WERI-Rb-1 (cell line): Measurements from ENCODE around the gene OR11H6.
"Not testable (repeated sequence)": the region's sequence is repeated elsewhere in the genome, so short reads cannot be mapped to it uniquely, and the experiment has no call there.

Experiments
- DNase-seq: peaks from one replicate; pipeline ENCODE4 v3.0.0-alpha.2; 2020
- H3K27ac ChIP-seq: fragments of 250-450 bp; sonication (Bioruptor Pico); 2 replicates; pipeline ENCODE4 v1.5.1; 2020; ENCODE audit warnings: mild to moderate bottlenecking, moderate library complexity
- H3K27me3 ChIP-seq: fragments of 250-450 bp; sonication (Bioruptor Pico); 2 replicates; pipeline ENCODE4 v1.5.1; 2021; ENCODE audit warnings: mild to moderate bottlenecking, low read depth, moderate library complexity; ENCODE audit not compliant: insufficient read depth, severe bottlenecking
- H3K36me3 ChIP-seq: fragments of 250-450 bp; sonication (Bioruptor Pico); 2 replicates; pipeline ENCODE4 v1.5.1; 2020; ENCODE audit warnings: mild to moderate bottlenecking, moderate library complexity
- H3K4me3 ChIP-seq: 2 replicates; pipeline ENCODE4 v1.5.1; 2011; ENCODE audit warnings: low read depth, mild to moderate bottlenecking, control low read depth, low read length
- H3K9me3 ChIP-seq: fragments of 250-450 bp; sonication (Bioruptor Pico); 2 replicates; pipeline ENCODE4 v1.5.1; 2021; ENCODE audit warnings: mild to moderate bottlenecking, moderate library complexity; ENCODE audit not compliant: severe bottlenecking
- TF ChIP-seq, protein P1 (sequence below): IDR thresholded peaks from 2 replicates; pipeline ENCODE4 v1.5.1; 2011; ENCODE audit warnings: low read depth, mild to moderate bottlenecking, control low read depth, inconsistent platforms, low read length

The OR11H6 gene

DNA sequence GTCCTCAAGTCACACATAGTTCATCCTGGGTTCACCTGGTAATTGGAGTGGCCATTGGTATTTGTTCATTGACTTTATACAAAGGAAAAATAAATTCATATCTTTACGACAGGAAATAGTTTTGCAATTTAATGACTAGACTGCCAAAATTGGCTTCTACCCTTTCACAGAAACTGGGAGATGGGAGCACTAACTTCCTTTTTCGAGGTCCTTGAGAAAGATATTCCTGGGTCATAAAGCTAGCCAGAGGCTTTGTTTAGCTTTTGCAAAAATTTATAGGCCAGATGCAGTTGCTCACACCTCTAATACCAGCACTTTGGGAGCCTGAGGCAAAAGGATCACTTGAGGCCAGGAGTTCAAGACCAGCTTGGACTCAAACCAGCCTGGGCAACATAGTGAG is 43.0 kb upstream of the OR11H6 start:
- Histone ChIP-seq H3K4me3 (no peak overlapping the region), H3K36me3 (no peaks in the 10 kb centered on the region), H3K27me3 (peaks cover 63% of the 10 kb centered on the region), H3K9me3 (no peaks in the 10 kb centered on the region), H3K27ac (no peak overlapping the region)
- DNase-seq: no peak
- TF ChIP-seq, protein P1, sequence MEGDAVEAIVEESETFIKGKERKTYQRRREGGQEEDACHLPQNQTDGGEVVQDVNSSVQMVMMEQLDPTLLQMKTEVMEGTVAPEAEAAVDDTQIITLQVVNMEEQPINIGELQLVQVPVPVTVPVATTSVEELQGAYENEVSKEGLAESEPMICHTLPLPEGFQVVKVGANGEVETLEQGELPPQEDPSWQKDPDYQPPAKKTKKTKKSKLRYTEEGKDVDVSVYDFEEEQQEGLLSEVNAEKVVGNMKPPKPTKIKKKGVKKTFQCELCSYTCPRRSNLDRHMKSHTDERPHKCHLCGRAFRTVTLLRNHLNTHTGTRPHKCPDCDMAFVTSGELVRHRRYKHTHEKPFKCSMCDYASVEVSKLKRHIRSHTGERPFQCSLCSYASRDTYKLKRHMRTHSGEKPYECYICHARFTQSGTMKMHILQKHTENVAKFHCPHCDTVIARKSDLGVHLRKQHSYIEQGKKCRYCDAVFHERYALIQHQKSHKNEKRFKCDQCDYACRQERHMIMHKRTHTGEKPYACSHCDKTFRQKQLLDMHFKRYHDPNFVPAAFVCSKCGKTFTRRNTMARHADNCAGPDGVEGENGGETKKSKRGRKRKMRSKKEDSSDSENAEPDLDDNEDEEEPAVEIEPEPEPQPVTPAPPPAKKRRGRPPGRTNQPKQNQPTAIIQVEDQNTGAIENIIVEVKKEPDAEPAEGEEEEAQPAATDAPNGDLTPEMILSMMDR: no peak

DNA sequence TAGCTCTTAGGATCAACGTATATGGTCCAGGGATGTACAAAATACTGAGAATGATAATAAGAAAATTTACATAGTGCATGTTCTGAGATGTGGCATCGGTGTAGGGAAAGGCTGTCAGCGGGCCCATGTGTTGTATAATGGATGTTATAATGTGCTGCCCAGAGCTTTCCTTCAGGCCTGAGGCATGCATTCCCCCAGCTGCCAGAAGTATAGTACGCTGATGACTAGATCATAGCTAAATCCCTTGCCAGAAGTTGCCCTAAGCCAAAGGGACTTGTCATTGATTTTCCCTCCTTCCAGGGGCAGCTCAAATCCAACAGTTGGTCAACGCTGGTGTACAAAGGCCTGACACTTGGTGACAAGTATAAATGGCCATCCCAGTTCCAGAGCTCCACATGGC is 39.3 kb upstream of the OR11H6 start:
- DNase-seq: no peak
- Histone ChIP-seq H3K9me3 (no peaks in the 10 kb centered on the region), H3K4me3 (no peak overlapping the region), H3K27me3 (peaks cover 49% of the 10 kb centered on the region), H3K27ac (no peak overlapping the region), H3K36me3 (no peaks in the 10 kb centered on the region)
- TF ChIP-seq, protein P1: no peak

DNA sequence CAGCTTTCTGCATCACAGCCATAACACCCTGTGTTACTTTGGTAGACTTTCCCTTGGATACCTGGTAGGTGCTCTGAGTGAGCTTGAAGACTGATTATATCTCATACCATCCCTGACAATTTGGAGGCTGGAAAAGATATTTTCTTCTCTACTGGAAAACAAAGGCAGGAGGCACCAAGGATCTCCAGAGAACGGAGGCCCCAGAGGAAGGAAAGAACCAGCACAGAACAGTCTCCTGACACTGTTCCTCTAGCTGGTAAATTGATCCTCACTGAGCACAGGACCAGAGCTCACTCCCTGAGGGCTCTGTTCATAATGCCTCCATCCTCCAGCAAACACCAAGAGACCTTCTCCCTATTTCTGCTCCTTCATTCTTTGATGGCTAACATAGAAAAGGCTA is 32.9 kb upstream of the OR11H6 start, which contains the start of gene OR11G2:
Gene OR11G2 (plus strand): TSS at position 301 of the 400 bp plus-strand sequence. CDS start 6,542 bp downstream, outside the sequence.
- peaks cover 54% of the 10 kb centered on the region for H3K27me3 ChIP-seq
- no peak within 1 kb of the TSS for H3K4me3 ChIP-seq
- H3K36me3 ChIP-seq: no peaks in the 10 kb centered on the region
- TF ChIP-seq, protein P1: no peak
- no peak within 1 kb of the TSS for H3K27ac ChIP-seq
- H3K9me3 ChIP-seq: no peaks in the 10 kb centered on the region
- no peak for DNase-seq

DNA sequence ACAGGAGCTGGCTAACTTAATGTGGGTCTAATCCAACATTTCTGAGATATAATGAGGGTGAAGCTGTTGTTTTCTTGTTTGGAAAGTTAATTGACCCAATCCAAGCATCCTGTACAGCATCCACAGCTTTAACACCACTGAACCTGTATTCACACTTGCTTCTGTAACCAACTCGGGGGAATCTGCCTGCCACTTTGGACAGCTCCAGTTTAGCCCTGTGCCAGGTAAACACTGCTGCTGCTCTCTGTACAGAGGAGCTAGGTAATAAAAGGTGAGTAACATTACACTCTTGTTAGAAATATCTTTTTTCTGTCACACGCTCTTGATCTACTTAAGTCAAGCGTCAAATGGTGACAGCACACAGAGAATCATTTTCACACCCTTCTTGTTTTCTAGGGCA is 32.1 kb upstream of the OR11H6 start:
- Histone ChIP-seq H3K9me3 (no peaks in the 10 kb centered on the region), H3K27ac (no peak overlapping the region), H3K36me3 (no peaks in the 10 kb centered on the region), H3K27me3 (peaks cover 59% of the 10 kb centered on the region), H3K4me3 (no peak overlapping the region)
- TF ChIP-seq, protein P1: no peak
- DNase-seq: no peak

DNA sequence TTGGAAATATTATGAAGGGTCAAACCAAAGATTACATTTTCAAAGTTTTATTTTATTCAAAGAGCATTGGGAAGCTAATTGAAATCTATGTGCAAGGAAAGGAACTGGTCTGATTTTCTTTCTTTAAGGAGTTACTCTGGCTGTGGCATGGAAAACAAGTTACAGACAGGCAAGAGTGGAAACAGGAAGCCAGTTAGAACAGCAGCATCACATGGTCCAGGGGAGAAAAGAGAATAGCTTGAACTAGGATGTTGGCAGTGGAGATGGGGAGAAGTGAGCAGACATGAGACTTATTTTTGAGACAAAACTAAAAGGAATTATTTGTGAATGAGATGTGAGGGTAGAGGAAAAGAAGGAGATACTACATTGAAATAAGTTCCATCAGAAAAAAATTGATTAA is 29.4 kb upstream of the OR11H6 start:
- no peak for DNase-seq
- TF ChIP-seq, protein P1: no peak
- Histone ChIP-seq H3K9me3 (no peaks in the 10 kb centered on the region), H3K27ac (no peak overlapping the region), H3K36me3 (no peaks in the 10 kb centered on the region), H3K4me3 (no peak overlapping the region), H3K27me3 (peaks cover 81% of the 10 kb centered on the region)

DNA sequence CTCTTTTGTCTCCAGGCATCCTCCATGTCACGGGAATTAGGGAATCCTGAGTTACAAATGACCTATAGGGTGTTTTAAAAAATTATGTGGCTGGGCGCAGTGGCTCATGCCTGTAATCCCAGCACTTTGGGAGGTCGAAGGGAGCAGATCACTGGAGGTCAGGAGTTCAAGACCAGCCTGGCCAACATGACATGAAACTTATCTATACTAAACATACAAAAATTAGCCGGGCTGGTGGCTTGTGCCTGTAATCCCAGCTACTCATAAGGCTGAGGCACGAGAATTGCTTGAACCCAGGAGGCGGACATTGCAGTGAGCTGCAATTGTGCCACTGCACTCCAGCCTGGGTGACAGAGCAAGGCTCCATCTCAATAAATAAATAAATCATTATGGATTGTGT is 28.3 kb upstream of the OR11H6 start:
- not testable (repeated sequence) for H3K4me3 ChIP-seq, DNase-seq, H3K27ac ChIP-seq, H3K9me3 ChIP-seq, H3K36me3 ChIP-seq
- peaks cover 85% of the 10 kb centered on the region for H3K27me3 ChIP-seq
